HepG2 (cell line): ENCODE results near the gene NSD1. TPM values are rescaled to one million over a fixed set of nuclear protein-coding genes. Genes with fewer than 3 reads are reported as not detected.

Experiments
- ATAC-seq: fragments of 200-7000 bp; cut with Tn5 transposase; 3 replicates; pipeline ENCODE4 v1.9.1; 2020; ENCODE audit warnings: mild to moderate bottlenecking, moderate library complexity
- BruUV-seq: library from RNA; stranded (reverse); fragments of 400-500 nt; replicated peaks from 2 replicates; lab custom pipeline; 2021; lab: Mats Ljungman, UMichigan
- CTCF ChIA-PET: fragments of 300-600 bp; formaldehyde crosslinking; extraction: SDS; loops from one replicate; lab custom pipeline; 2021; ENCODE audit warnings: low total read pairs, inconsistent platforms, low intra/inter-chr PET ratio; lab: Yijun Ruan, JAX
- POLR2A ChIA-PET: fragments of 350-600 bp; sonication (Branson Sonifier 250); formaldehyde crosslinking; loops from one replicate; lab custom pipeline; 2020; ENCODE audit warnings: antibody characterized with exemption, inconsistent platforms; lab: Yijun Ruan, JAX
- DNase-seq: peaks from one replicate; pipeline ENCODE4 v3.0.0-alpha.2; 2015; ENCODE audit warnings: low spot score
- FAIRE-seq: peaks from 3 replicates; lab custom pipeline; 2011; peaks lifted over from hg19 to GRCh38; lab: Jason Lieb, UNC
- H2AFZ ChIP-seq: one replicate; pipeline ENCODE4 v1.6.1; 2011; ENCODE audit warnings: low read length, inconsistent platforms
- H3K27ac ChIP-seq: fragments of 300-600 bp; 3 replicates; pipeline ENCODE4 v1.8.0; 2011; ENCODE audit warnings: mixed run types, mild to moderate bottlenecking, mixed read lengths, low read length, inconsistent platforms; ENCODE audit not compliant: insufficient read depth; ENCODE audit errors: extremely low read length
- H3K27me3 ChIP-seq, 2 experiments: fragments of 200-600 bp in 1 of 2; 2 replicates in 1 of 2; 3 replicates in 1 of 2; pipeline versions ENCODE4 v1.6.0 to v1.8.0; 2011; ENCODE audit warnings: low read length in 2 of 2, mild to moderate bottlenecking in 2 of 2, moderate library complexity in 2 of 2, inconsistent platforms in 1 of 2; ENCODE audit not compliant: insufficient read depth in 2 of 2, control insufficient read depth in 1 of 2
- H3K36me3 ChIP-seq, 2 experiments: fragments of 200-600 bp in 1 of 2; replicated peaks in 1 of 2; 2 replicates in 1 of 2; 3 replicates in 1 of 2; pipeline versions ENCODE4 v1.5.1 to v1.8.0; 2011; ENCODE audit warnings: low read length in 2 of 2, inconsistent platforms in 1 of 2; ENCODE audit not compliant: insufficient read depth in 2 of 2, control insufficient read depth in 1 of 2
- H3K4me1 ChIP-seq: 2 replicates; pipeline ENCODE4 v1.5.1; 2012; ENCODE audit warnings: low read length, inconsistent platforms; ENCODE audit not compliant: insufficient read depth
- H3K4me2 ChIP-seq: 2 replicates; pipeline ENCODE4 v1.6.0; 2011; ENCODE audit warnings: low read depth, low read length, inconsistent platforms
- H3K4me3 ChIP-seq, 3 experiments: fragments of 200-600 bp in 1 of 3; sonication (generic), shearing (Covaris generic) in 1 of 3; replicated peaks in 1 of 3; 2 replicates each; pipeline ENCODE4 v1.5.1; 2011 to 2016; ENCODE audit warnings: low read length in 3 of 3, inconsistent platforms in 2 of 3, low read depth in 2 of 3, mild to moderate bottlenecking in 2 of 3, control low read depth in 1 of 3, mixed read lengths in 1 of 3; ENCODE audit not compliant: insufficient read depth in 1 of 3
- H3K79me2 ChIP-seq: one replicate; pipeline ENCODE4 v1.6.1; 2011; ENCODE audit warnings: low read length, inconsistent platforms; ENCODE audit not compliant: insufficient read depth
- H3K9ac ChIP-seq: 2 replicates; pipeline ENCODE4 v1.6.0; 2011; ENCODE audit warnings: mild to moderate bottlenecking, low read depth, low read length, inconsistent platforms; ENCODE audit not compliant: insufficient read depth
- H3K9me3 ChIP-seq: 2 replicates; pipeline ENCODE4 v1.5.1; 2012; ENCODE audit warnings: mild to moderate bottlenecking, low read length
- H4K20me1 ChIP-seq: 2 replicates; pipeline ENCODE4 v1.6.0; 2011; ENCODE audit warnings: inconsistent platforms, mild to moderate bottlenecking, low read length, moderate library complexity; ENCODE audit not compliant: insufficient read depth
- BRCA1 ChIP-seq: sonication (generic); formaldehyde crosslinking; IDR thresholded peaks from 2 replicates; pipeline ENCODE4 v1.4.0; 2020; ENCODE audit warnings: missing genetic modification reagents
- GTF3A ChIP-seq: sonication (generic); formaldehyde crosslinking; conservative IDR thresholded peaks from 2 replicates; pipeline ENCODE4 v1.4.0; 2020; ENCODE audit warnings: mild to moderate bottlenecking, missing genetic modification reagents
- JUN ChIP-seq: sonication (generic); formaldehyde crosslinking; IDR thresholded peaks from 2 replicates; pipeline ENCODE4 v1.4.0; 2020; ENCODE audit warnings: mild to moderate bottlenecking, missing genetic modification reagents
- MAF1 ChIP-seq: sonication (generic); formaldehyde crosslinking; IDR thresholded peaks from 2 replicates; pipeline ENCODE4 v1.5.0; 2020; ENCODE audit warnings: missing genetic modification reagents, borderline replicate concordance
- NFYC ChIP-seq: IDR thresholded peaks from 2 replicates; pipeline ENCODE4 v1.6.1; 2016; ENCODE audit warnings: missing genetic modification reagents, missing compliant biosample characterization
- RXRA ChIP-seq: sonication (generic); formaldehyde crosslinking; IDR thresholded peaks from 2 replicates; pipeline ENCODE4 v1.5.1; 2020; ENCODE audit warnings: missing genetic modification reagents
- ZMAT3 ChIP-seq: sonication (generic); formaldehyde crosslinking; conservative IDR thresholded peaks from 2 replicates; pipeline ENCODE4 v1.7.0; 2021; ENCODE audit warnings: missing genetic modification reagents
- ZNF253 ChIP-seq: sonication (generic); formaldehyde crosslinking; IDR thresholded peaks from 2 replicates; pipeline ENCODE4 v1.8.0; 2022; ENCODE audit warnings: mild to moderate bottlenecking, missing genetic modification reagents, borderline replicate concordance
- ZNF335 ChIP-seq: sonication (generic); formaldehyde crosslinking; IDR thresholded peaks from 2 replicates; pipeline ENCODE4 v1.4.0; 2020; ENCODE audit warnings: missing genetic modification reagents
- ZNF567 ChIP-seq: sonication (generic); formaldehyde crosslinking; IDR thresholded peaks from 2 replicates; pipeline ENCODE4 v1.8.1; 2023; ENCODE audit warnings: mild to moderate bottlenecking, missing genetic modification reagents, borderline replicate concordance
- WGBS: methylation state at CpG from one replicate; pipeline ENCODE4 v1.1.6; 2017; ENCODE audit warnings: low lambda C conversion rate; 5-methylcytosine and 5-hydroxymethylcytosine counted together
- in situ Hi-C: cut with HindIII; loops from 2 replicates; pipeline ENCODE4 v1.10.0; 2017; ENCODE audit warnings: low pct_unique_long_range_greater_than_20kb; ENCODE audit not compliant: extremely low pct_ligation_motif_present
- intact Hi-C: fragments of 100-400 bp; cut with micrococcal nuclease; formaldehyde crosslinking; loops from one replicate; pipeline ENCODE4 v1.10.0; 2022; ENCODE audit not compliant: unreplicated experiment
- polyA plus RNA-seq, 8 experiments: library from polyadenylated mRNA; depleted of rRNA in 3 of 8; stranded (reverse) in 7 of 8; unstranded in 1 of 8; fragments of >200 nt; fragmentation: Illumina TruSeq in 4 of 8; extraction: Trizol in 4 of 8; gene quantifications; 2 replicates each; pipeline versions ENCODE4 v1.2.1 to v1.2.3, GENCODE V29; 2011 to 2016; ENCODE audit warnings: low read depth in 4 of 8, missing spikeins in 1 of 8, mixed read lengths in 1 of 8; ENCODE audit not compliant: insufficient read depth in 1 of 8
- total RNA-seq, 5 experiments: library from RNA; depleted of rRNA; stranded (reverse); fragments of >200 nt; fragmentation: Illumina TruSeq; extraction: Trizol; gene quantifications; 2 replicates each; pipeline ENCODE4 v1.2.3, GENCODE V29; 2016; ENCODE audit warnings: low read depth in 1 of 5
- TF ChIP-seq, protein P1 (sequence below): sonication (generic); formaldehyde crosslinking; conservative IDR thresholded peaks from 2 replicates; pipeline ENCODE4 v1.5.0; 2020; ENCODE audit warnings: missing genetic modification reagents
- TF ChIP-seq, protein P2 (sequence below): sonication (generic); formaldehyde crosslinking; IDR thresholded peaks from 2 replicates; pipeline ENCODE4 v1.4.0; 2020; ENCODE audit warnings: missing genetic modification reagents, borderline replicate concordance
- TF ChIP-seq, protein P3 (sequence below): sonication (generic); formaldehyde crosslinking; IDR thresholded peaks from 2 replicates; pipeline ENCODE4 v1.5.0; 2020; ENCODE audit warnings: missing genetic modification reagents

The NSD1 gene
- total and polyA plus RNA-seq, 2 of the 13 experiments (the other 11 are each of a cell fraction or from before 2014, with no cell fraction given): 0.01 to 0.09 TPM

DNA sequence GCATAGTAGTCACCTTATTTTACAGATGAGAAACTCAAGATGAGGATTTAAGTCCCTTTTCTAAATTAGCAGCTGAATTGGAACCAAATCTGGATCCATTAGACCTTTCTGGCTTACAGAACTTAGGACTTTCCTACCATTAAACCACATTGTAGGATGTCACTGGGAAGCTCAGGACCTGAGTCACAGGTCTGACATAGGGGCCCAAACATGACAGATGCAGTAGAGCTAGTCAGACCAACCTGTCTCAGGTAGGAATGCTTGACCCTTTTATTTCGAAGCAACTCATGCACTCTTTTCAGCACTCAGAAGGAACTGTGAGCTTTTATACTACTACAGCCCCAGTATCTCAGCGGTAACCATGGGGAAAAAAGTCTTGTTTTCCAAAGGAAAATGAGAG lies 167.4 kb downstream of the NSD1 start:
- H3K4me2 ChIP-seq: no peak overlapping the region
- no peak for DNase-seq
- TF ChIP-seq ZMAT3 (CRISPR knock-in tag) (no peak), RXRA (CRISPR knock-in tag) (no peak), GTF3A (CRISPR knock-in tag) (no peak), JUN (no peak), ZNF567 (CRISPR knock-in tag) (no peak), MAF1 (no peak), ZNF253 (CRISPR knock-in tag) (no peak), NFYC (no peak), BRCA1 (CRISPR knock-in tag) (no peak), ZNF335 (no peak)
- TF ChIP-seq, protein P1, sequence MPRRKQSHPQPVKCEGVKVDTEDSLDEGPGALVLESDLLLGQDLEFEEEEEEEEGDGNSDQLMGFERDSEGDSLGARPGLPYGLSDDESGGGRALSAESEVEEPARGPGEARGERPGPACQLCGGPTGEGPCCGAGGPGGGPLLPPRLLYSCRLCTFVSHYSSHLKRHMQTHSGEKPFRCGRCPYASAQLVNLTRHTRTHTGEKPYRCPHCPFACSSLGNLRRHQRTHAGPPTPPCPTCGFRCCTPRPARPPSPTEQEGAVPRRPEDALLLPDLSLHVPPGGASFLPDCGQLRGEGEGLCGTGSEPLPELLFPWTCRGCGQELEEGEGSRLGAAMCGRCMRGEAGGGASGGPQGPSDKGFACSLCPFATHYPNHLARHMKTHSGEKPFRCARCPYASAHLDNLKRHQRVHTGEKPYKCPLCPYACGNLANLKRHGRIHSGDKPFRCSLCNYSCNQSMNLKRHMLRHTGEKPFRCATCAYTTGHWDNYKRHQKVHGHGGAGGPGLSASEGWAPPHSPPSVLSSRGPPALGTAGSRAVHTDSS (CRISPR knock-in tag): no peak
- TF ChIP-seq, protein P2, sequence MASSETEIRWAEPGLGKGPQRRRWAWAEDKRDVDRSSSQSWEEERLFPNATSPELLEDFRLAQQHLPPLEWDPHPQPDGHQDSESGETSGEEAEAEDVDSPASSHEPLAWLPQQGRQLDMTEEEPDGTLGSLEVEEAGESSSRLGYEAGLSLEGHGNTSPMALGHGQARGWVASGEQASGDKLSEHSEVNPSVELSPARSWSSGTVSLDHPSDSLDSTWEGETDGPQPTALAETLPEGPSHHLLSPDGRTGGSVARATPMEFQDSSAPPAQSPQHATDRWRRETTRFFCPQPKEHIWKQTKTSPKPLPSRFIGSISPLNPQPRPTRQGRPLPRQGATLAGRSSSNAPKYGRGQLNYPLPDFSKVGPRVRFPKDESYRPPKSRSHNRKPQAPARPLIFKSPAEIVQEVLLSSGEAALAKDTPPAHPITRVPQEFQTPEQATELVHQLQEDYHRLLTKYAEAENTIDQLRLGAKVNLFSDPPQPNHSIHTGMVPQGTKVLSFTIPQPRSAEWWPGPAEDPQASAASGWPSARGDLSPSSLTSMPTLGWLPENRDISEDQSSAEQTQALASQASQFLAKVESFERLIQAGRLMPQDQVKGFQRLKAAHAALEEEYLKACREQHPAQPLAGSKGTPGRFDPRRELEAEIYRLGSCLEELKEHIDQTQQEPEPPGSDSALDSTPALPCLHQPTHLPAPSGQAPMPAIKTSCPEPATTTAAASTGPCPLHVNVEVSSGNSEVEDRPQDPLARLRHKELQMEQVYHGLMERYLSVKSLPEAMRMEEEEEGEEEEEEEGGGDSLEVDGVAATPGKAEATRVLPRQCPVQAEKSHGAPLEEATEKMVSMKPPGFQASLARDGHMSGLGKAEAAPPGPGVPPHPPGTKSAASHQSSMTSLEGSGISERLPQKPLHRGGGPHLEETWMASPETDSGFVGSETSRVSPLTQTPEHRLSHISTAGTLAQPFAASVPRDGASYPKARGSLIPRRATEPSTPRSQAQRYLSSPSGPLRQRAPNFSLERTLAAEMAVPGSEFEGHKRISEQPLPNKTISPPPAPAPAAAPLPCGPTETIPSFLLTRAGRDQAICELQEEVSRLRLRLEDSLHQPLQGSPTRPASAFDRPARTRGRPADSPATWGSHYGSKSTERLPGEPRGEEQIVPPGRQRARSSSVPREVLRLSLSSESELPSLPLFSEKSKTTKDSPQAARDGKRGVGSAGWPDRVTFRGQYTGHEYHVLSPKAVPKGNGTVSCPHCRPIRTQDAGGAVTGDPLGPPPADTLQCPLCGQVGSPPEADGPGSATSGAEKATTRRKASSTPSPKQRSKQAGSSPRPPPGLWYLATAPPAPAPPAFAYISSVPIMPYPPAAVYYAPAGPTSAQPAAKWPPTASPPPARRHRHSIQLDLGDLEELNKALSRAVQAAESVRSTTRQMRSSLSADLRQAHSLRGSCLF (CRISPR knock-in tag): no peak
- TF ChIP-seq, protein P3, sequence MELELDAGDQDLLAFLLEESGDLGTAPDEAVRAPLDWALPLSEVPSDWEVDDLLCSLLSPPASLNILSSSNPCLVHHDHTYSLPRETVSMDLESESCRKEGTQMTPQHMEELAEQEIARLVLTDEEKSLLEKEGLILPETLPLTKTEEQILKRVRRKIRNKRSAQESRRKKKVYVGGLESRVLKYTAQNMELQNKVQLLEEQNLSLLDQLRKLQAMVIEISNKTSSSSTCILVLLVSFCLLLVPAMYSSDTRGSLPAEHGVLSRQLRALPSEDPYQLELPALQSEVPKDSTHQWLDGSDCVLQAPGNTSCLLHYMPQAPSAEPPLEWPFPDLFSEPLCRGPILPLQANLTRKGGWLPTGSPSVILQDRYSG (CRISPR knock-in tag): no peak
- H3K4me1 ChIP-seq: peaks cover 32% of the 10 kb centered on the region
- 94% methylated on average over 2 of the region's 2 CpGs for WGBS
- in situ Hi-C loops (loop anchor here (5.0 kb wide), 1 partner anchor 189 kb away; no protein-coding TSS in a partner anchor), intact Hi-C loops (no loop called here)
- no TSS peak for BruUV-seq
- ChIA-PET CTCF (no interaction called here), POLR2A (interaction anchor here (0.7 kb wide), 1 partner anchor 197 kb away, joined by 3 read pairs; no protein-coding TSS in a partner anchor)
- H3K27me3 ChIP-seq: no peaks in the 10 kb centered on the region; a peak in 1 of 5 replicates
- no peak overlapping the region for H3K27ac ChIP-seq
- peaks cover 16% of the 10 kb centered on the region for H4K20me1 ChIP-seq
- no peak overlapping the region for H3K4me3 ChIP-seq
- ATAC-seq: no peak
- FAIRE-seq: no peak
- peaks cover 3 to 19% of the 10 kb centered on the region in 2 experiments; a peak in 4 of 5 replicates for H3K36me3 ChIP-seq
- H2AFZ ChIP-seq: no peak overlapping the region
- no peaks in the 10 kb centered on the region for H3K9me3 ChIP-seq
- peaks cover 31% of the 10 kb centered on the region for H3K79me2 ChIP-seq
- no peak overlapping the region for H3K9ac ChIP-seq
